ENCODE results near the gene CACNA1D. TPM values are rescaled to one million over a fixed set of nuclear protein-coding genes. Genes with fewer than 3 reads are reported as not detected.

Gene CACNA1D
- total and polyA plus RNA-seq, 2 donors (not counting 3 experiments of a cell fraction or from before 2014, with no cell fraction given): 0.06 TPM; not detected in 1

DNA sequence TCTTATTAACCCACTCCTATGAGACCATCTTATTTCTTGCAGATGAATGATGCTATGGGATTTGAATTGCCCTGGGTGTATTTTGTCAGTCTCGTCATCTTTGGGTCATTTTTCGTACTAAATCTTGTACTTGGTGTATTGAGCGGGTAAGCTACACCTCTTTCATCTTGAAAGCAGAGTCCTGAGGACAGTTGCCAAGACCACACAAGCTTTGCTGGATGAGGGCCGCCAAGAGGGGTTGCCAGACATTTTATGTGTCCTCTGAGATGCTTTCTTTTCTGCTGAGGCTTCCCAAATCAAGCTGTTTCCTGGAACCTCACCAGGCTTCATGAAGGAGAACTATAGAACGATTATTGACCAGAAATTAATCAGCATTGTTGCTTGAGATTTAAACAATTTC, 178.6 kb downstream of the CACNA1D start:
- FAIRE-seq: no peak
- POLR2A ChIA-PET: interaction anchor here (0.6 kb wide), 1 partner anchor 24 kb away, joined by 4 read pairs; no protein-coding TSS in a partner anchor

More for the DNA sequence above, 178.6 kb downstream of the CACNA1D start:
- H4K20me1 ChIP-seq (replicated peaks; ENCODE audit: control insufficient read depth, extremely low read depth, insufficient read depth, low read length): no peaks in the 10 kb centered on the region
- no peak for DNase-seq (ENCODE audit: low read depth, low spot score)
- no peak overlapping the region for H3K9ac ChIP-seq (replicated peaks; ENCODE audit: extremely low read depth, insufficient read depth, low read length)
- H3K4me1 ChIP-seq (ENCODE audit: control insufficient read depth, extremely low read depth, insufficient read depth, low read length): no peaks in the 10 kb centered on the region
- H3K4me2 ChIP-seq (ENCODE audit: insufficient read depth, low read length): no peak overlapping the region
- CTCF ChIA-PET: no interaction called here
- no peaks in the 10 kb centered on the region for H3K9me3 ChIP-seq (replicated peaks; ENCODE audit: control insufficient read depth, insufficient read depth, low read length)
- intact Hi-C loops (cut with micrococcal nuclease) (no loop called here), dilution Hi-C loops (cut with MboI; ENCODE audit: extremely low pct_ligation_motif_present, low sequenced_read_pairs) (no loop called here)
- H3K4me3 ChIP-seq (replicated peaks in 1 of 3; ENCODE audit: insufficient read depth in 1 of 3, low read depth in 1 of 3, low read length in 3 of 3): no peak overlapping the region
- no TSS peak for BruUV-seq (replicated peaks)
- H3K27me3 ChIP-seq (ENCODE audit: control insufficient read depth in 2 of 2, insufficient read depth in 2 of 2, low read length in 2 of 2): no peaks in the 10 kb centered on the region
- H3K79me2 ChIP-seq (ENCODE audit: control insufficient read depth, insufficient read depth, low read length): no peaks in the 10 kb centered on the region
- no peak overlapping the region for H3K27ac ChIP-seq (ENCODE audit: insufficient read depth, low read depth, low read length)
- TF ChIP-seq JUN (IDR thresholded peaks at IDR 0.05; ENCODE audit: borderline replicate concordance, insufficient read depth, insufficient read length, low read depth) (no peak), POLR2A (IDR thresholded peaks at IDR 0.05; ENCODE audit: low read depth, low read length) (no peak), FOS (IDR thresholded peaks at IDR 0.05; ENCODE audit: borderline replicate concordance, insufficient read depth, low read length) (no peak), MYC (IDR thresholded peaks at IDR 0.05; ENCODE audit: low read depth, low read length) (no peak), POLR2AphosphoS5 (IDR thresholded peaks at IDR 0.05; ENCODE audit: insufficient read depth, low read depth, low read length) (no peak), EZH2 (IDR thresholded peaks at IDR 0.05; ENCODE audit: borderline replicate concordance, low read depth, low read length, severe bottlenecking) (no peak)
- TF ChIP-seq, protein P1, sequence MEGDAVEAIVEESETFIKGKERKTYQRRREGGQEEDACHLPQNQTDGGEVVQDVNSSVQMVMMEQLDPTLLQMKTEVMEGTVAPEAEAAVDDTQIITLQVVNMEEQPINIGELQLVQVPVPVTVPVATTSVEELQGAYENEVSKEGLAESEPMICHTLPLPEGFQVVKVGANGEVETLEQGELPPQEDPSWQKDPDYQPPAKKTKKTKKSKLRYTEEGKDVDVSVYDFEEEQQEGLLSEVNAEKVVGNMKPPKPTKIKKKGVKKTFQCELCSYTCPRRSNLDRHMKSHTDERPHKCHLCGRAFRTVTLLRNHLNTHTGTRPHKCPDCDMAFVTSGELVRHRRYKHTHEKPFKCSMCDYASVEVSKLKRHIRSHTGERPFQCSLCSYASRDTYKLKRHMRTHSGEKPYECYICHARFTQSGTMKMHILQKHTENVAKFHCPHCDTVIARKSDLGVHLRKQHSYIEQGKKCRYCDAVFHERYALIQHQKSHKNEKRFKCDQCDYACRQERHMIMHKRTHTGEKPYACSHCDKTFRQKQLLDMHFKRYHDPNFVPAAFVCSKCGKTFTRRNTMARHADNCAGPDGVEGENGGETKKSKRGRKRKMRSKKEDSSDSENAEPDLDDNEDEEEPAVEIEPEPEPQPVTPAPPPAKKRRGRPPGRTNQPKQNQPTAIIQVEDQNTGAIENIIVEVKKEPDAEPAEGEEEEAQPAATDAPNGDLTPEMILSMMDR (IDR thresholded peaks at IDR 0.05; ENCODE audit: extremely low read depth in 1 of 2, insufficient read depth in 1 of 2, low read depth in 1 of 2, low read length in 2 of 2): no peak
- no peaks in the 10 kb centered on the region for H3K9me1 ChIP-seq (replicated peaks; ENCODE audit: control insufficient read depth, extremely low read depth, insufficient read depth, low read length)
- no peak overlapping the region for H2AFZ ChIP-seq (ENCODE audit: low read depth, low read length)
- no peaks in the 10 kb centered on the region for H3K36me3 ChIP-seq (ENCODE audit: control insufficient read depth in 2 of 2, extremely low read depth in 1 of 2, insufficient read depth in 2 of 2, low read length in 2 of 2)
